ENCODE data around the gene WASHC2A.
"Not testable (repeated sequence)": the region's sequence is repeated elsewhere in the genome, so short reads cannot be mapped to it uniquely, and the experiment has no call there.

WASHC2A gene

GRCh38 chr10:50157868-50158267, 90.1 kb downstream of the WASHC2A start:
- not testable (repeated sequence) for DNase-seq (ENCODE audit: low spot score)

DNA sequence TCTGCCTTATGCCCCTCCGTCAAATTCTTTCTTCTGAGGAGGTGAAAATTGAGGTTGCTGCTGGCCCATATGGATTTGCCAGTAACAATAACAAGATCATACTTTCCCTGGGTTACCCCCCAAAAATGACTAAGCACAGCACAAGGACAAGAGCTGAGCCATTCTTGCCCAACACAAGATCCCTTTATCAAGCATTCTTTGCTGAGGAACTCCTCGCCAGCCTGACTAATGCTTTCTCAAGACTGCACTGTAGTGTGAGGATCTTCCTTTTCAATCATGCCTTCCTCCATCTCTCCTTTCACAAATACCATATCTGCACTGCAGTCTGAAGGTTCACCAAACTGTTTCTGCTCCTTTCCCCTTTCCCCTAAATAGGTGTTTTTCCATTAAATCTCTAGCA, 92.1 kb downstream of the WASHC2A start:
- not testable (repeated sequence) for DNase-seq (ENCODE audit: low spot score)

DNA sequence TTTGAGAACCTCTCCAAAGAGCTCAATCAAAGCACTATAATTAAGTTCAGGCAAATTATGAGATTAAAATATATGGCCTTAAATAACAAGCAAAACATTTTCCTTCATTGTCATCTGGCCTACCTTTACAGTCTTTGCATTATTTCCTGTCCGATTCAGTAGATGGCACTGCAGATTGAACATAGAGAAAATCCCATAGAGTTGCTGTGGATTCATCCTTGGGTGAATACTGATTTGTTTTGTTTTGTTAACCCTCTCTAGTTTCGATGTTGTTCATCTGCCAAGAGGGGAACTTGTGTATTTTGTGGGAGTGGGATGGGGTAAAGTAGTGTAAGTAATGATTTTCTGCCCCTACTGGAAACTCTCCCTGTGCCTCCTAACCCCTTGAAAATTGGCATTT, 97.3 kb downstream of the WASHC2A start:
- not testable (repeated sequence) for DNase-seq (ENCODE audit: low spot score)

DNA sequence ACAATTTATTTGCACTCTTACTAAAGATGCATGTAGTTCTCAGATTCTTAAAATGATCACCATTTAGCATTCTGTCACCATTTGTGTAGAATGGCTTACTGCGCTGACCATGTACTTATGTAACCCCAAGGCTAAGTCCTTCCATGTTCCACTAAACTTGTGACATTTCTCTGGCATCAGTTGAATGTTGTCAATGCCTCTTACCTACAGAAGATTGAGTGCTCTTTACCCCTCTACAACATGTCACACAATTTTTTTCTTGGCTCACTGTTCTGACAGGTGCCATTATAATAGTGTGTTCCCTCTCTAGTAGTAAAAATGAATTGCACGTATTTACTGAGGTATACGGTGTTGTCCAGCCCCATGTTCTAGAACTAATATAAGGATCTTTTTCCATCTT, 100.1 kb downstream of the WASHC2A start:
- not testable (repeated sequence) for DNase-seq (ENCODE audit: low spot score)

DNA sequence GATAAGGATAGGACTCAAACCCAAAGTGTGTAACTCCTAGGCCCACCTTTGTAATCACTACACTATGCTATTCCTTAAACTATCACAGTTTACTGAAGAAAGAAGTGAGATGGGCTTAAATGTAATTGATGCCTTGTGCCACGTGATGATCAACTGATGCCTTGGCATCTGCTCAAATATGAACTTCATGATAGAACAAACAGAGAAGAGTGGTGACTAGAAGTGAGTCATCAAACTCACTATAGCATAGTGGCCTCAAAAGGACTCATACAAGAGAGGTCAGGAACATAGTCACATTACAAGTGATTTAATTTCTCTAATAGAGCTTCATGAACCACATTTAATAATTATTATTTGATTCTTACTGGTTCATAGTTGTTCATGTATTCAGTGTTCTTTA, 101.8 kb downstream of the WASHC2A start:
- not testable (repeated sequence) for DNase-seq (ENCODE audit: low spot score)

GRCh38 chr10:50174788-50175525, 107.2 kb downstream of the WASHC2A start:
- DNase-seq (ENCODE audit: low spot score), result not testable (repeated sequence)

All from iPS-NIHi11 (cell line).